Measurements from ENCODE around the gene SIX5.

Gene SIX5

DNA sequence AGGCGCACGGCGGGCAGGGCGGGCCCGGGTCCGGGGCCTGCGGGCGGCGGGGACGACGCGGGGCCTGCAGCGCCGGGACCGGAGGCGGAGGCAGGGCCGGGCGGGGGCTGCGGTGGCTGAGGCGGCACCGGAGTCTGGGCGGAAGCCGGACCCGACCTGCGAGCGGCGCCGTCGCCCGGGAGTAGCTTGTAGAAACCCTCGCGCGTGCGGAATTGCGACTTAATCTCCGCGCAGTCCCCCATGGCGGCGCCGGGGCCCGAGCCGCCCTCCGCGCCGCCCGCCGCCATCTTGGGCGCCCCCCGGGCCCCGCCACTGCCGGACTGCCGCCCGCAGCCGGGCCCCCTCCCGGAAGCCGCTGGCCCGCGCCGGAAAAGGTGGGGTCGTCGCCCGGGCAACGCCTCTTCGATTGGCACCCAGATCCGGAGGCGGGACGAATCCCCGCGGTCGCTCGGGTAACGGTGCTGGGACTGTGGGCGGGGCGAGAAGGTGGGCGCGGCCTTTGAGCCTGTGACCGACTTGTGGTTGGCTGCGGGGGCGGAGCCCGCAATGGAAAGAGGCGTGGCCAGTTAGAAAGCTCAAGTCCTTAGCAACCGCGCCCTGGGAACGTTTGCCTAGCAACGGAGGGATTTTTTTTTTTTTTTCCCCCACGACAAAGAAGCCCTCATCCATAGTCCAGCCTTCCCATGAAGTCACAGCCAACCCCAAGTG, 23.6 kb upstream of the SIX5 start, which contains the start of gene DMWD:
Gene DMWD (minus strand): TSS at position 376 of the 708 bp plus-strand sequence. CDS start 89 bp downstream, at position 287.
- DNase-seq (ENCODE audit: low spot score), result peak; percentile 100

DNA sequence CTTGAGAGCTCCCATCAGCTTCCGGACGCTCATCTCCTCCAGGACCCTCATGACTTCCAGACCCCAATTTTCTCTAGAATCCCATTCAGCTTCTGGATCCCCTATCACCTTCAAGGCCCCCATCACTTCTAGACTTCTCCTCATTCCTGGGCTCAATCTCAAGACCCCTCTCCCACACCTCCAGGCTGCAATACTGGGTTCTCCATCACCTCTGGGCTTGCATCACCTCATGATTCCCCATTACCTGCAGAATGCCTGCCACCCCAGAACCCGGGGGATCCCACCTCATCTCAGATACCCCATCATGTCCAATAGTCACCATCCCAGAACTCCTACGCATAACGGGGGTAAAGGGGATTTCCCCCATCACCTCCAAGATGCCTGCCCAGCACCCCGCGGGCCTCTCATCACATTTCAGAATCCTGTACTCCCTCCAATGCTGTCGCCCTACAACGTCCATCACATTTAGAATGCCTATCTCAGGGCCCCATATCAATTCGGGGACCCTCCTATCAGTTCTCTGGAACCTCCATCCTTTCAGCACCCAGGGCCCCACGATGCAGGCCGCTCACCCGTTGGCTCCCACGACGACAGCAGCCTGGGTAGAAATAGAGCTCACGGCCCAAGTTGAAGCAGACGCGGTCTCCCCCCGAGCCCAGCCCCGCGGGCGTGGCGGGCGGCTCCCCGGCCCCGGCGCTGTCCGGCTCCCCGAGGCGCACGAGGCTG, 22.9 kb upstream of the SIX5 start:
- no peak for DNase-seq (ENCODE audit: low spot score)

DNA sequence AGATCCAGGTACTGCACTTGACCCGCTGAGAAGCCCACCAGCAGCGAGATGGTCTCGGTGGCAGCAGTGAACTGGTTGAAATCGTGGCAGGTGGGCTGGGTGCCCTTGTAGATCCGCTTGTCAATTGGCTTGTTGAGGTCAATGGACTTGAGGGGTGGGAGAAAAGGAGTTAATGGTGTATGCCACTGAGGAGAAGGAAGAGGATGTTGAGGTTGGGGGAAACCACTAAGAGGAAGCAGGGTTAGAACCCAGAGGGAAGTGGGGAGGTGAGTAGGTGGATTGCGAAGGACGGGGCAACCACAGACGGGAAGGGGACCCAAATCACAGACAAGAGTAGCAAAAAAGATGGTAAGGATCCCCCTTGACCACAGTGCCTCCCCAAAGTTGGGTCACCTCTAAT, 21.9 kb upstream of the SIX5 start:
- no peak for DNase-seq (ENCODE audit: low spot score)

GRCh38 chr19:45789035-45789786, 20.2 kb upstream of the SIX5 start:
- no peak for DNase-seq (ENCODE audit: low spot score)

DNA sequence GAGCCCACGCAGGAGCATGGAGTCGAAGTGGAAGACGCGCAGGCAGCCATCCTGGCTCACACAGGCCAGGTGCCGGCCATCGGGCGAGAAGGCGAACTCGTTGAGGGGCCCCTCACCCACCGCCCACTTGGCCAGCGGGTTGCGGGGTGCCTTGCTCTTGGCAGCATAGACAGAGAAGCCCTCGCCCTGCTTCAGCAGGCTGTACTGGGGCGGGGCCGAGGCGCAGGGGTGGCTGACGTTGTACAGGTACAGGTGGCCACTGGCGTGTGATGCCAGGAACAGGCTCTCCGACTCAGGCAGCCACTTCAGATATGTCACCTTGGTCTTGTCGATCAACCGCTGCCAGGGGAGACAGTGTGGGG, 17.5 kb upstream of the SIX5 start:
- no peak for DNase-seq (ENCODE audit: low spot score)

- DNase-seq (ENCODE audit: low spot score), result peak; percentile 63
Measured at GRCh38 chr19:45785781-45786532, 16.9 kb upstream of the SIX5 start.

GRCh38 chr19:45785097-45785496, 16.0 kb upstream of the SIX5 start:
- no peak for DNase-seq (ENCODE audit: low spot score)

- DNase-seq (ENCODE audit: low spot score), result no peak
Measured at GRCh38 chr19:45784096-45784495, 15.0 kb upstream of the SIX5 start.

- peak; percentile 79 for DNase-seq (ENCODE audit: low spot score)
Measured at GRCh38 chr19:45782820-45783785, 14.1 kb upstream of the SIX5 start.

DNA sequence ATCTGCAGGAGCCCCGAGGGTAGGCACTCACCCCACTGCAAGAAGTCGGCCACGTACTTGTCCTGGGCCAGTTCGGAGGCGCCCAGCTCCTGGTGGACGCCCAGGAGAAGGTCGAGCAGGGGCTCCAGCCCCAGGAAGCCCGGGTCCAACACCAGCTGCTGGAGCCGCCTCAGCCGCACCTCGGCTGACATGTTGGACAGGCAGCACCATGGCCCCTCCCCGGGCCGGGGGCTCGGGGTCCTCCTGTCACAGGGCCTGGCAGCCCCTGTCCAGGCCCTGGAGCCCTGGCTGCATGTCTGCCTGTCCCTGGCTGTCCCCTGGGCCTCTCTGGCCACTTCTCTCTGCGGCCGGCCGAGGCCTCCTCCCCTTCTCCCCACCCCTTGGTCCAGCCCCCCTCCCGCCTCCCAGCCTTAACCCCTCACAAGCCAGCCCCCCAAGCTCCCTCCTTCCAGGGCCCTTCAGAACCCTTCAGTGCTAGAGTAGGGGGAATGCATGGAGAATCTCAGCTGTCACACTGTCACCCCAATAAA, 13.2 kb upstream of the SIX5 start, which contains the start of gene DMPK:
Gene DMPK (minus strand): TSS at position 329 of the 530 bp plus-strand sequence. CDS start 138 bp downstream, at position 191.
- DNase-seq (ENCODE audit: low spot score), result peak; percentile 73

DNA sequence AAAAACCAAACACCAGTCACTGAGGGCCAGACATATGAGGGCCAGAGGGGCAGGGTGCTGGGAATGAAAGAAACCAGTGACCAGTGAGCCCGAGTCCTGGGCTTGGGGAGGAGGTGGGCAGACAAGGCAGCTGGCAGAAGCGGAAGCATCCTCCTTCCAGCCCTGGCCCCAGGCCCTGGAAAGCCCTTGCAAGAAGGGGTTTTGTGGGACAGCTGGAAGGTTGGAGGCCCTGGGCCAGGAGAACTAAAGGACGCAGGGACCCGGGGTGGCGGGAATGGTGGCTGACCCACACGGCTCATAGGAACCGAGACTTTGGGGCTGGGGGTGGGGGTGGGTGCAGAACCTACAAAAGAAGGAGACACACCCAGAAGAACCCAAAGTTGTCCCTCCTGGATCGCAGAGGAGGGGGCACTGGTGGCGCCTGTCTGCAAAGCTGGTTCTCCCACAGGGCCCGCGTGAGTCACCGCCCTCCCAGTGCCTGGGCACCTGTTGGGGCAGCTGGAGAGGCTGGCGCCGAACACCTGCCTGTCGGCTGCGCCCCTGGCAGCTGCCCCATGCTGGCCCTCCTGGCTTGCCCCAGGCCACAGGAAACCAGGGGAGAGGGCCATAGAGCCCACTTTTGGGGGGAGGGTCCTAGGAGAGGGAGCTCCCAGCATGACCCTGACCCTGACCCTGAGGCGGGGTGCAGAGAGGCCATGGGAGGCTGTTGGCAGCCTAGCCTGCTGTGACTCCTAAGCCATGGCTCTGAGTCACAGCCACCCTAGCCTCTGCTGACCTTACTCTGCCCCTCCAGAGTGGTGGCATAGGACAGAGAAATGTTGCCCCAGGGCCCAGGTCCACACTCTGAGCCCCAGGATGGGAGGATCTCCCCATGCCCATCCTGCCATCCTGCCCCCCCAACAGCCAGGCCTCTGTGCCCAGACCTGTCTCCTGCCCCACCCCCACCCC, 12.4 kb upstream of the SIX5 start:
- DNase-seq (ENCODE audit: low spot score), result peak; percentile 74

- peak; percentile 65 for DNase-seq (ENCODE audit: low spot score)
Measured at GRCh38 chr19:45780448-45781213, 11.6 kb upstream of the SIX5 start.

DNA sequence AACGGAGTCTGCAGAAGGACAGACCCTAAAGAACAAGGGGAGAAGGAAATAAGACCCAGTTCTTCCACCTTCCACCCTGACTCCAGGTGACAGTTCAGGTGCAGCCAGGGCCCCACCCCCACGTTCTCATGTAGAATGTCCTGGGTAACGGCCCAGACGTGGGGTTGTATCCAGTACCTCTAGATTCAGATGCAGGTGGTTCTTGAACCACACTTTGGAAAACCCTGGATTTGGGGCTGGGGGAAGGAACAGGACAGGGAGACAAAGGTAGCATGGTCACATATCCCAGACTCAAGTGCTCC, 11.0 kb upstream of the SIX5 start:
- DNase-seq (ENCODE audit: low spot score), result no peak

DNA sequence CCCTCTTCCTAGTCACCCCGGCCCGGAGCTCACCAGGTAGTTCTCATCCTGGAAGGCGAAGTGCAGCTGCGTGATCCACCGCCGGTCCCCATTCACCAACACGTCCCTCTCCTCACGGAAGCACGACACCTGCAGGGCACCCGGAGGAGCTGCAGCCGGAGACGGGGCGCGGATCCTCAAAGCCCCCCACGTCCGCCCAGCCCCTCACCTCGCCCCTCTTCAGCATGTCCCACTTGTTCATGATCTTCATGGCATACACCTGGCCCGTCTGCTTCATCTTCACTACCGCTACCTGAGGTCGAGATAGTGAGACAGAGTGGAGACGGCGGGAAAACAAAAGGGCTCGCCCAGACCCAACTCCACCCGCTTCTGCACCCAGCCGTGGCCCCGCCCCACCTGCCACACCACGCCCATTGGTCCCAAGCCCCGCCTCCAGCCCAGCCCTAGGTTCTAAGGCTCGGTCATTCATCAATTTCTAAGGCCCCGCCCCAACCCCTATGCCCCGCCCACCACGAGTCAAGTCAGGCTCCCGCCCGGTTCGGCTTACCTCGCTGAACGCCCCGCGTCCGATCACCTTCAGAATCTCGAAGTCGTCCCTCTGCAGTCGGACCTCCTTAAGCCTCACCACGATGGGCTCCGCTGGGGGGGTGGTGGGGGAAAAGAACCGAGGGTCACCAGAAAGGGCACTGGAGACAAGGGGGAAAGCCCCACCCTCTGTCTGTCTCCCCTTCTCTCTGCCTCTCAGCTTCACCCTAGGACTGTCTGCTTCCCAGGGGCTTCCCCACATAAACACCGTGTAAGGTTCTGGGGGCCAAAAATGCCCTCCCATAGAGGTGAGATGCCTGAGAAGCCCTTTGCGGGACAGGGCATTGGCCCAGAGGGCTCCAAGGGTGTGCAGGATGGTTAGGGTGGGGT, 10.4 kb upstream of the SIX5 start:
- DNase-seq (ENCODE audit: low spot score), result no peak

DNA sequence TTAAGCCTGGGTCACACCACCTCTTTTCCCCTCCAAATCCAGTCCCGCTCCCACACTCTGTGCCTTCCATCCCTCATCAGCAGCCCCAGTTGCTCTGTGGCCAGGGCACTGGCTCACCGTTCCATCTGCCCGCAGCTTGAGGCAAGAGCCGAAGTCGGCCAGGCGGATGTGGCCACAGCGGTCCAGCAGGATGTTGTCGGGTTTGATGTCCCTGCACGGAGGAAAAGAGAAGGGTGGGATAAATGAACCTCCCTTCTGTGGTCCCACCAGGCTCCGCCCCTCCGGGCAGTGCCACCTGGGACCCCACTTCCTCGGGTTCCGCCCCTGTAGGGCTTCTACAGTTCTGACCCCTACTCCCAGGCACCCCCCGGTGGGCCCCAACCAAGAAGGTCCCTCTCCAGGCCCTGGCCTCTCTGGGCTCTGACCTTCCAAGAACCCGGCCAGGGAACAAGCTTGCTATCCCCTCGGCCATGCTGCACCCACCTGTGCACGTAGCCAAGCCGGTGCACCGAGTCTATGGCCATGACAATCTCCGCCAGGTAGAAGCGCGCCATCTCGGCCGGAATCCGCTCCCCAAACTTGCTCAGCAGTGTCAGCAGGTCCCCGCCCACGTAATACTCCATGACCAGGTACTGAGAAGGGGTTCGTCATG, 9.1 kb upstream of the SIX5 start:
- DNase-seq (ENCODE audit: low spot score), result no peak

DNA sequence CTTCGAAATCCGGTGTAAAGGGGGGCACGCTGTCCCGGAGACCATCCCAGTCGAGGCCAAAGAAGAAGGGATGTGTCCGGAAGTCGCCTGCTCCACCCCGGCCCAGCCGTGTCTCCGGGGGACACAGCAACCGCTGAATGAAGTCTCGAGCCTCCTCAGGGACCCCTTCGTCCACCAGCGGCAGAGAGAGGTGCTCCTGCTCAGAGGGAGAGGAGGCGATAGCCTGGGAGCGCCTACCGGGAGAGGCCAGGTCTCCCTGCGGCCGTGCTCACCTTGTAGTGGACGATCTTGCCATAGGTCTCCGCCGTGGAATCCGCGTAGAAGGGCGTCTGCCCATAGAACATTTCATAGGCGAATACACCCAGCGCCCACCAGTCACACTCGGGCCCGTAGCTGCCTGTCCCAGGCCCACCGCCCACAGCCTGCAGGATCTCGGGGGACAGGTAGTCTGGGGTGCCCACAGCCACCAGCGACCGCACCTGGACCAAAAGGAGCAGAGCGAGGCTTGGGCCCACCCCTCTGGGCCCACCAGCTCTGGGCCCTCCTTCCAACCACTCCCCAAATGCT, 8.4 kb upstream of the SIX5 start:
- DNase-seq (ENCODE audit: low spot score), result no peak

DNA sequence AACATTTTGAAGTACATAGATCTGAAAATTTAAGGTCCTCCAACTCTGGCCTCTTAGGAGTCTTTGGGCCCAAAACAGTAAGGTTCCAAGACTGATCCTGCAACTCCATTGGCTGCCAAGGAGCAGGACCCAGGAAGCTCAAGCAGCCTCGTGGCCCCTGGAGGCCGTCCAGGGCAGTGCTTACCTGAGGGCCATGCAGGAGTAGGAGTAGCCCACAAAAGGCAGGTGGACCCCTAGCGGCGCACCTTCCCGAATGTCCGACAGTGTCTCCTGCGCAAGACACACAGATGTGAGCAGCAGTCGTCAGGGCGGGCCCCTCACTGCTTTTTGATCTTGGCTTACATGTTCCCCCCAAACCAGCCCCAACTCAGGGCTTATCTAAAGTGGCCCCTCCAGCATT, 5.7 kb upstream of the SIX5 start:
- DNase-seq (ENCODE audit: low spot score), result no peak
